GM23338 (cell line): Measurements from ENCODE around the gene CPM. TPM values are rescaled to one million over a fixed set of nuclear protein-coding genes. Genes with fewer than 3 reads are reported as not detected.

ENCODE experiments used
- ATAC-seq: fragments of 200-7000 bp; cut with Tn5 transposase; 3 replicates; pipeline ENCODE4 v1.9.1; 2020
- DNase-seq: peaks from one replicate; pipeline ENCODE4 v3.0.0-alpha.2; 2015; ENCODE audit warnings: low spot score
- H2AFZ ChIP-seq: fragments of 200-600 bp; sonication (generic); 2 replicates; pipeline ENCODE4 v1.8.0; 2016; ENCODE audit warnings: antibody characterized with exemption, mild to moderate bottlenecking, moderate library complexity
- H3F3A ChIP-seq: fragments of 200-600 bp; sonication (generic); replicated peaks from 2 replicates; pipeline ENCODE4 v1.8.0; 2017; ENCODE audit warnings: antibody characterized with exemption, mixed run types, low read depth
- H3K27ac ChIP-seq: fragments of 200-600 bp; sonication (generic); 2 replicates; pipeline ENCODE4 v1.6.1; 2016; ENCODE audit warnings: low read depth
- H3K27me3 ChIP-seq: fragments of 200-600 bp; sonication (generic); 2 replicates; pipeline ENCODE4 v1.8.0; 2016; ENCODE audit warnings: mild to moderate bottlenecking, mixed run types, moderate library complexity; ENCODE audit not compliant: insufficient read depth
- H3K36me3 ChIP-seq: fragments of 200-600 bp; sonication (generic); 2 replicates; pipeline ENCODE4 v1.8.0; 2016; ENCODE audit warnings: mild to moderate bottlenecking; ENCODE audit not compliant: insufficient read depth
- H3K4me1 ChIP-seq: fragments of 200-600 bp; sonication (generic); 2 replicates; pipeline ENCODE4 v1.8.0; 2016; ENCODE audit warnings: mild to moderate bottlenecking, moderate library complexity; ENCODE audit not compliant: insufficient read depth
- H3K4me2 ChIP-seq: fragments of 200-600 bp; sonication (generic); 2 replicates; pipeline ENCODE4 v1.7.1; 2017; ENCODE audit warnings: mixed run types
- H3K4me3 ChIP-seq: fragments of 200-600 bp; sonication (generic); 2 replicates; pipeline ENCODE4 v1.6.1; 2016; ENCODE audit warnings: mixed run types
- H3K79me2 ChIP-seq: fragments of 200-600 bp; sonication (generic); replicated peaks from 2 replicates; pipeline ENCODE4 v1.8.0; 2017; ENCODE audit warnings: mild to moderate bottlenecking; ENCODE audit not compliant: insufficient read depth
- H3K9me2 ChIP-seq: fragments of 200-600 bp; sonication (generic); 2 replicates; pipeline ENCODE4 v1.8.0; 2017; ENCODE audit not compliant: insufficient read depth
- H4K20me1 ChIP-seq: fragments of 200-600 bp; sonication (generic); replicated peaks from 2 replicates; pipeline ENCODE4 v1.8.0; 2017; ENCODE audit warnings: mild to moderate bottlenecking; ENCODE audit not compliant: insufficient read depth
- H3K27ac Mint-ChIP-seq: 2 replicates; pipeline ENCODE4 v1.8.0; 2020; ENCODE audit warnings: inconsistent platforms, mild to moderate bottlenecking, moderate library complexity, mixed read lengths
- H3K27me3 Mint-ChIP-seq: 3 replicates; pipeline ENCODE4 v1.8.0; 2022; ENCODE audit warnings: low read depth, mild to moderate bottlenecking, moderate library complexity, mixed read lengths, inconsistent platforms; ENCODE audit not compliant: insufficient read depth, poor library complexity
- H3K36me3 Mint-ChIP-seq: 3 replicates; pipeline ENCODE4 v1.8.0; 2021; ENCODE audit warnings: low read depth, mild to moderate bottlenecking, inconsistent platforms, moderate library complexity, mixed read lengths
- H3K4me1 Mint-ChIP-seq: 3 replicates; pipeline ENCODE4 v1.8.0; 2020; ENCODE audit warnings: mild to moderate bottlenecking, inconsistent platforms, mixed read lengths
- H3K4me3 Mint-ChIP-seq: 3 replicates; pipeline ENCODE4 v1.8.0; 2021; ENCODE audit warnings: moderate library complexity, mild to moderate bottlenecking, inconsistent platforms, mixed read lengths
- H3K9me3 Mint-ChIP-seq: 3 replicates; pipeline ENCODE4 v1.8.0; 2020; ENCODE audit warnings: moderate library complexity, mild to moderate bottlenecking, inconsistent platforms, mixed read lengths
- CREB1 ChIP-seq: fragments of 250-450 bp; sonication (Bioruptor Pico); IDR thresholded peaks from 2 replicates; pipeline ENCODE4 v1.5.0; 2020; ENCODE audit warnings: low read depth, mild to moderate bottlenecking, moderate library complexity
- ETS1 ChIP-seq: IDR thresholded peaks from 2 replicates; pipeline ENCODE4 v1.6.1; 2016; ENCODE audit warnings: antibody characterized with exemption
- EZH2 ChIP-seq: fragments of 200-600 bp; sonication (generic); IDR thresholded peaks from one replicate; pipeline ENCODE4 v1.8.0; 2017; ENCODE audit warnings: antibody characterized with exemption, mild to moderate bottlenecking, low read depth; ENCODE audit not compliant: unreplicated experiment
- EZH2phosphoT487 ChIP-seq: fragments of 200-600 bp; sonication (generic); IDR thresholded peaks from one replicate; pipeline ENCODE4 v1.8.1; 2018; ENCODE audit warnings: antibody characterized with exemption; ENCODE audit not compliant: unreplicated experiment
- JUNB ChIP-seq: IDR thresholded peaks from one replicate; pipeline ENCODE4 v1.6.1; 2016; ENCODE audit warnings: antibody characterized with exemption; ENCODE audit not compliant: unreplicated experiment
- NANOG ChIP-seq: IDR thresholded peaks from 2 replicates; pipeline ENCODE4 v1.6.1; 2016; ENCODE audit warnings: antibody characterized with exemption, borderline replicate concordance
- REST ChIP-seq: IDR thresholded peaks from one replicate; pipeline ENCODE4 v1.6.1; 2018; ENCODE audit warnings: antibody characterized with exemption; ENCODE audit not compliant: unreplicated experiment
- STAT1 ChIP-seq: IDR thresholded peaks from one replicate; pipeline ENCODE4 v1.6.1; 2016; ENCODE audit warnings: antibody characterized with exemption; ENCODE audit not compliant: unreplicated experiment
- ZNF114 ChIP-seq: fragments of 250-450 bp; sonication (Bioruptor Pico); IDR thresholded peaks from 2 replicates; pipeline ENCODE4 v1.5.0; 2020; ENCODE audit warnings: mild to moderate bottlenecking, moderate library complexity
- ZNF462 ChIP-seq: fragments of 250-450 bp; sonication (Bioruptor Pico); IDR thresholded peaks from 2 replicates; pipeline ENCODE4 v1.5.0; 2020; ENCODE audit warnings: mild to moderate bottlenecking, moderate library complexity
- polyA plus RNA-seq: library from polyadenylated mRNA; unstranded; fragments of >200 nt; fragmentation: Nextera tagmentation; extraction: Ambion mirVana; gene quantifications from 2 replicates; pipeline ENCODE4 v1.2.1, GENCODE V29; 2016
- total RNA-seq: library from RNA; depleted of rRNA; stranded (reverse); fragments of >200 nt; shearing (Covaris generic); gene quantifications from 2 replicates; pipeline ENCODE4 v1.2.3, GENCODE V29; 2014

The CPM gene
- total and polyA plus RNA-seq, 2 experiments from 2014 or later = 0.37 to 5.8 TPM

- no peak overlapping the region for H3K4me2 ChIP-seq
- no peaks in the 10 kb centered on the region for H3K36me3 ChIP-seq
- Mint-ChIP-seq H3K4me1 (peaks cover 12% of the 10 kb centered on the region), H3K9me3 (peaks cover 12% of the 10 kb centered on the region; the same call in 2 of the 3 replicates), H3K36me3 (peaks cover 6% of the 10 kb centered on the region; the same call in 1 of the 3 replicates), H3K27ac (no peak overlapping the region), H3K27me3 (no peaks in the 10 kb centered on the region), H3K4me3 (no peak overlapping the region; the same call in 2 of the 3 replicates)
- no peak overlapping the region for H3K27ac ChIP-seq
- no peaks in the 10 kb centered on the region for H3K27me3 ChIP-seq
- no peaks in the 10 kb centered on the region for H4K20me1 ChIP-seq
- peaks cover 13% of the 10 kb centered on the region for H3K4me1 ChIP-seq
- TF ChIP-seq STAT1 = no peak
- no peak overlapping the region for H2AFZ ChIP-seq
- H3K9me2 ChIP-seq = 0 out of 2 replicates have a peak, but pooled peaks cover 3% of the 10 kb centered on the region
- H3K79me2 ChIP-seq = no peaks in the 10 kb centered on the region
- no peak for DNase-seq
- ATAC-seq = no peak
- H3K4me3 ChIP-seq = no peak overlapping the region
- H3F3A ChIP-seq = no peaks in the 10 kb centered on the region
Measured at GRCh38 chr12:68981516-68981915, 48.5 kb upstream of the CPM start.

- H3K27ac Mint-ChIP-seq = no peak overlapping the region
- no peak overlapping the region for H3K4me2 ChIP-seq
- no peak overlapping the region for H3K27ac ChIP-seq
- H3K27me3 Mint-ChIP-seq = no peaks in the 10 kb centered on the region
- ATAC-seq (no peak), DNase-seq (no peak)
- H3K4me3 ChIP-seq = no peak overlapping the region
- H3K4me1 ChIP-seq = peaks cover 13% of the 10 kb centered on the region
- H3K4me1 Mint-ChIP-seq = peaks cover 12% of the 10 kb centered on the region
- H4K20me1 ChIP-seq = no peaks in the 10 kb centered on the region
- no peak overlapping the region for H2AFZ ChIP-seq
- no peaks in the 10 kb centered on the region for H3F3A ChIP-seq
- peaks cover 12% of the 10 kb centered on the region; the same call in 2 of the 3 replicates for H3K9me3 Mint-ChIP-seq
- H3K79me2 ChIP-seq = no peaks in the 10 kb centered on the region
- no peaks in the 10 kb centered on the region for H3K36me3 ChIP-seq
- H3K27me3 ChIP-seq = no peaks in the 10 kb centered on the region
- 0 out of 2 replicates have a peak, but pooled peaks cover 3% of the 10 kb centered on the region for H3K9me2 ChIP-seq
- peaks cover 6% of the 10 kb centered on the region; the same call in 1 of the 3 replicates for H3K36me3 Mint-ChIP-seq
- no peak overlapping the region for H3K4me3 Mint-ChIP-seq
- TF ChIP-seq ETS1 (no peak), ZNF114 (CRISPR knock-in tag) (no peak), REST (no peak), JUNB (no peak), EZH2phosphoT487 (no peak), ZNF462 (CRISPR knock-in tag) (no peak), CREB1 (no peak), NANOG (no peak), EZH2 (no peak)
Measured at GRCh38 chr12:68980476-68981212, 47.7 kb upstream of the CPM start.
